C4-2B (cell line): ENCODE measurements around the gene BIRC6.

Experiments
- H3K27ac ChIP-seq: fragments of 450-650 bp; 2 replicates; pipeline ENCODE4 v1.5.1; 2017
- ZFX ChIP-seq: fragments of 450-650 bp; IDR thresholded peaks from 2 replicates; pipeline ENCODE4 v1.6.1; 2017
- TF ChIP-seq, protein P1 (sequence below): fragments of 450-650 bp; conservative IDR thresholded peaks from 2 replicates; pipeline ENCODE4 v1.5.1; 2017; ENCODE audit warnings: mild to moderate bottlenecking

The BIRC6 gene

DNA sequence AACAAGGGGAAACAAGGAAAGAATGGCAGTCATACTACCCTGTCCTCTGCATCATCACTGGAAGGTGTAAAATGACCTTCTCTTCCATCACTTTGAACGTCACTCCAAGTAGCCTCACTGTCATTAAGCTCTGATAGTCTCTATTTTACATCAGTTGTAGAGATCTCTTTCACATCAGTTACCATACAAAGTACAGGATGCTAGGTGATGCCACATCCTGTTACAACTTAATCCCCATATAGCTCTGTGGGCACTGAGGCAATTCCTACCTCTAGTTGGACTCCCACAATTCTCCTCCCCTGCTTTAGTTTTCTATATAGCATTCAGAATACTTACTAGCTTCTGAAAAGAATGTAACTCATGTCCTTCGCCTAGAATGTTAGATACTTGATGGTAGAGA is 215.9 kb downstream of the BIRC6 start:
- H3K27ac ChIP-seq, result no peak overlapping the region
- TF ChIP-seq, protein P1, sequence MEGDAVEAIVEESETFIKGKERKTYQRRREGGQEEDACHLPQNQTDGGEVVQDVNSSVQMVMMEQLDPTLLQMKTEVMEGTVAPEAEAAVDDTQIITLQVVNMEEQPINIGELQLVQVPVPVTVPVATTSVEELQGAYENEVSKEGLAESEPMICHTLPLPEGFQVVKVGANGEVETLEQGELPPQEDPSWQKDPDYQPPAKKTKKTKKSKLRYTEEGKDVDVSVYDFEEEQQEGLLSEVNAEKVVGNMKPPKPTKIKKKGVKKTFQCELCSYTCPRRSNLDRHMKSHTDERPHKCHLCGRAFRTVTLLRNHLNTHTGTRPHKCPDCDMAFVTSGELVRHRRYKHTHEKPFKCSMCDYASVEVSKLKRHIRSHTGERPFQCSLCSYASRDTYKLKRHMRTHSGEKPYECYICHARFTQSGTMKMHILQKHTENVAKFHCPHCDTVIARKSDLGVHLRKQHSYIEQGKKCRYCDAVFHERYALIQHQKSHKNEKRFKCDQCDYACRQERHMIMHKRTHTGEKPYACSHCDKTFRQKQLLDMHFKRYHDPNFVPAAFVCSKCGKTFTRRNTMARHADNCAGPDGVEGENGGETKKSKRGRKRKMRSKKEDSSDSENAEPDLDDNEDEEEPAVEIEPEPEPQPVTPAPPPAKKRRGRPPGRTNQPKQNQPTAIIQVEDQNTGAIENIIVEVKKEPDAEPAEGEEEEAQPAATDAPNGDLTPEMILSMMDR, result no peak
- no peak for TF ChIP-seq ZFX

DNA sequence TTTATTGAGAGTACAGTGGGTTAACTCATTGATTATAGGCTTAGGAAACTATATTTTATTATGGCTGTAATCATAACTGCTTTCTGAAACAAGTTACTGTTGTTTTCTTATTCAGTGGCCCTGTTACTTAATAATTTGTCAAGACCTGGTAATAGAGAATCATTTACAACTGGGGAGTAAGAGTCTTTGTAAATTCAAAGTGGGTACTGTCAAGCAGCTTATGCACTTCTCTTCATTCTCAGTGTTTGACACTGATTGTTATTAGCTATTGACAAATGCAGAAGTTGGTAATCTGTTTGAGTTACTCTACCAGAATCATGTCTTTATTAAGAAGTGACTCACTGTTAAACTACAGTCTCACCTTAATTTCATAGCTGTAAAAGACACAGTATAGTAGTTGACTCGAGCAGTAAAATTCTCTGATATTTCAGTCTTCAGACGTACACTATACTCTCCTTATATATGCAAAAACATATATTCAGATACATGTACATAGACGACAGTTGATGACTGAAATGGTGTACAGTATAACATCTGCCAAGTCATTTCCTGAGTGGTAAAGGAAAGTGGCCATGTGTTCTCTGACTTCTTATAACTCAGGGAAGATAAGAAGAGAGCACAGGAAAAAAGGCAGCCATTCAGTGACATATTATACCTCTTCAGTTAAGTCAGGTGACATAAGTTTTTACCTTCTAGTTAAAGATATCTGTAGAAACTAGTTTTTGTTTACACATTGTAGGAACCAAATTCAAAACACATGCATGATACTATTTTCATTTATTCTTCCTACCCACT is 235.0 kb downstream of the BIRC6 start:
- no peak overlapping the region for H3K27ac ChIP-seq
- TF ChIP-seq ZFX, result no peak
- TF ChIP-seq, protein P1, result no peak

DNA sequence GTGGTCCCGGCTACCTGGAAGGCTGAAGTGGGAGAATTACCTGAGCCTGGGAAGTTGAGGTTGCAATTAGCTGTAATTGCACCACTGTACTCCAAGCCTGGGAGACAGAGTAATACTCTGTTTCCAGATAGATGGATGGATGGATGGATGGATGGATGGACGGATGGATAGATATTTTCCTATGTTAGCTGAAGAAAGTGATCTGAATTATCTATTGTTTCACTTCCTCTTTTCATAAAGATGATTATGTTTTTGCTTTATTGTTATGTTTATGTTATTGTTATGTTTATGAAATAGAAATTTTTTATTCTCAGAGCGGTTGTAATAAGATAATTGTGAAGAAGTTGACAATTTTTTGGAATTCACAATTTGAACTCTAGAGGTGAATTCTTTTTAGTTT is 237.8 kb downstream of the BIRC6 start:
- no peak overlapping the region for H3K27ac ChIP-seq
- TF ChIP-seq ZFX, result no peak
- TF ChIP-seq, protein P1, result no peak

- no peak overlapping the region for H3K27ac ChIP-seq
- TF ChIP-seq, protein P1, result no peak
- no peak for TF ChIP-seq ZFX
Measured at GRCh38 chr2:32611366-32611765, 254.5 kb downstream of the BIRC6 start.

GRCh38 chr2:32611771-32612170 is 254.9 kb downstream of the BIRC6 start:
- no peak overlapping the region for H3K27ac ChIP-seq
- TF ChIP-seq, protein P1, result no peak
- no peak for TF ChIP-seq ZFX

- TF ChIP-seq, protein P1, result no peak
- no peak for TF ChIP-seq ZFX
- no peak overlapping the region for H3K27ac ChIP-seq
Measured at GRCh38 chr2:32614084-32614483, 257.3 kb downstream of the BIRC6 start.

GRCh38 chr2:32617599-32618189 is 260.9 kb downstream of the BIRC6 start:
- TF ChIP-seq, protein P1, result no peak
- TF ChIP-seq ZFX, result no peak
- H3K27ac ChIP-seq, result no peak overlapping the region
